Measurements from ENCODE around the gene SCAF8. TPM values are rescaled to one million over a fixed set of nuclear protein-coding genes. Genes with fewer than 3 reads are reported as not detected.

SCAF8 gene
- total and polyA plus RNA-seq, 9 of the 15 experiments (the other 6 are each of a cell fraction or from before 2014, with no cell fraction given): 10.5 to 46.6 (median 23.2) TPM

- Histone ChIP-seq H3K4me2 (ENCODE audit: insufficient read depth, low read length) (no peak overlapping the region), H3K9ac (ENCODE audit: insufficient read depth in 1 of 2, low read depth in 2 of 2, low read length in 2 of 2) (no peak overlapping the region), H3K4me1 (replicated peaks in 1 of 2; ENCODE audit: control insufficient read depth in 2 of 2, insufficient read depth in 2 of 2, low read length in 2 of 2) (peaks cover 0 to 4% of the 10 kb centered on the region in 2 experiments; a peak in 1 of 5 replicates), H3K9me1 (ENCODE audit: control insufficient read depth, insufficient read depth, low read length) (no peaks in the 10 kb centered on the region), H2AFZ (ENCODE audit: low read depth, low read length) (no peak overlapping the region), H3K79me2 (ENCODE audit: control insufficient read depth, insufficient read depth, low read length) (peaks cover 99% of the 10 kb centered on the region), H3K4me3 (no peak overlapping the region), H3K27me3 (ENCODE audit: control insufficient read depth in 2 of 2, insufficient read depth in 2 of 2, low read length in 2 of 2) (no peaks in the 10 kb centered on the region), H3K36me3 (ENCODE audit: control insufficient read depth, insufficient read depth, low read length) (peaks cover 18% of the 10 kb centered on the region), H4K20me1 (replicated peaks; ENCODE audit: control insufficient read depth, insufficient read depth, low read length) (0 out of 2 replicates have a peak, but pooled peaks cover 9% of the 10 kb centered on the region), H3K27ac (ENCODE audit: extremely low read depth, low read depth, low read length) (peak overlapping the region; percentile 23; the same call in 1 of the 3 replicates), H3K9me3 (replicated peaks; ENCODE audit: control insufficient read depth, insufficient read depth, low read depth, low read length) (no peaks in the 10 kb centered on the region)
- no peak for DNase-seq (ENCODE audit: extremely low read depth in 1 of 4, low spot score in 3 of 4)
- intact Hi-C loops (cut with micrococcal nuclease): no loop called here
- ATAC-seq: no peak
- BruUV-seq (replicated peaks): no TSS peak
- in situ Hi-C loops (cut with MboI): no loop called here
- FAIRE-seq: no peak
- ChIA-PET CTCF (ENCODE audit: low intra/inter-chr PET ratio) (no interaction called here), POLR2A (no interaction called here)
- WGBS (ENCODE audit: insufficient coverage, low coverage, missing lambda C conversion rate): 33% methylated on average over 1 of the region's 1 CpG
- TF ChIP-seq ZNF639 (CRISPR knock-in tag; conservative IDR thresholded peaks at IDR 0.05 in 1 of 2, IDR thresholded peaks at IDR 0.05 in 1 of 2): 0 out of 4 replicates have a peak, but pooled peaks of 1 of the 2 experiments have one; percentile 32
- TF ChIP-seq SMAD4 (CRISPR knock-in tag; conservative IDR thresholded peaks at IDR 0.05): 0 out of 2 replicates have a peak, but pooled peaks have one; percentile 28
- TF ChIP-seq ZFP91 (CRISPR knock-in tag; IDR thresholded peaks at IDR 0.05): no peak
- TF ChIP-seq RAD21 (CRISPR knock-in tag; conservative IDR thresholded peaks at IDR 0.05 in 1 of 2, IDR thresholded peaks at IDR 0.05 in 1 of 2): no peak
- 0 out of 2 replicates have a peak, but pooled peaks have one; percentile 12 for TF ChIP-seq CXXC5 (CRISPR knock-in tag; IDR thresholded peaks at IDR 0.05)
- TF ChIP-seq L3MBTL2 (IDR thresholded peaks at IDR 0.05): peak; percentile 70
Measured at GRCh38 chr6:154752022-154752421, 18.8 kb downstream of the SCAF8 start.

Measured in K562 (cell line).